Mesenteric fat pad (tissue), 1 donor: Measurements from ENCODE around the gene LZTS2. TPM values are rescaled to one million over a fixed set of nuclear protein-coding genes. Genes with fewer than 3 reads are reported as not detected.
A peak's percentile ranks its signal among the peaks of the same experiment; 100 is the strongest.

ENCODE experiments used
- DNase-seq: peaks from one replicate; pipeline ENCODE4 v3.0.0-alpha.2; 2020; ENCODE audit warnings: low spot score
- total RNA-seq: library from RNA; stranded (reverse); fragmentation: NEBNext Ultra II Directional; extraction: Animal tissue kit (Norgen Biotek cat#: 25700); gene quantifications from one replicate; pipeline ENCODE4 v1.2.1, GENCODE V29; 2021
- donor health status: DM: yes; HTN: yes; CAD: no.

LZTS2 gene
- total RNA-seq, 1 donor from 2014 or later, result 102 TPM

DNA sequence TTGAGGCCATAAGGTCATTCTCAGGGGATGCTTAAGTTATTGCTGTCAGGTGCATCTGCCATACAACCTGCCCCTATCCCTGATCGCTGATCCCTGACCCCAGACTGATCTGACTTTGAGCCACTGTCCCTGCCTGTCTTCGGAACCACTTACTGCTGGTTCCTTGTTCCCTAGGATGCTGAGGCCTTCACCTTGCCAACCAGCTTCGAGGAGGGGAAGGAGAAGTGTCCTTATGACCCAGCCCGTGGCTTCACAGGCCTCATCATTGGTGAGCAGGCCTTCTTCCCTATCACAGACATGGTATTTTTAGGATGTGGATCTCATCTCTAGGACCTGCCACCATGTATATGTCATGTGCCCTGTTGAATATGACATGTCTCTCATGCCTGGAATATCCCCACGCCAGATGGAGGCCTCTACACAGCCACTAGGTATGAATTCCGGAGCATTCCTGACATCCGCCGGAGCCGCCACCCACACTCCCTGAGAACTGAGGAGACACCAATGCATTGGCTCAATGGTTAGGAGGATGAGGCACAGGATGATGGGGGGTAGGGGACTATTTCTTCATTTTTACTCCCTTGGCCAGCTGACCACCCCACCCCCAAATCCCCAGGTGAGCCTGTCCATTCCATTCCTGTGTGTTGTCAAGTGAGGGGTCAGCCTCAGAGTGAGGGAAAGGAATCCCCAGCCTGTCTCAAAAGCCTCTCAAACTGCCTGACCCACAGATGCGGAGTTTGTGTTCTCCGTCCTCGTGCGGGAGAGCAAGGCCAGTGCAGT is 21.3 kb upstream of the LZTS2 start:
- peak; percentile 76 for DNase-seq

DNA sequence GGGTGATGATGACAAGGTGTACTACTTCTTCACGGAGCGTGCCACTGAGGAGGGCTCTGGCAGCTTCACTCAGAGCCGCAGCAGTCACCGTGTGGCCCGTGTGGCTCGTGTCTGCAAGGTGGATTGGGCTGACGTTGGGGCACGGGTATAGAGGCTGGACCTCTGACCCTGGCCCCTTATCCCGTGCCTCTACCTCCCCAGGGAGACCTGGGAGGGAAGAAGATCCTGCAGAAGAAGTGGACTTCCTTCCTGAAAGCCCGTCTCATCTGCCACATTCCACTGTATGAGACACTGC is 20.8 kb upstream of the LZTS2 start:
- DNase-seq, result peak; percentile 59

DNA sequence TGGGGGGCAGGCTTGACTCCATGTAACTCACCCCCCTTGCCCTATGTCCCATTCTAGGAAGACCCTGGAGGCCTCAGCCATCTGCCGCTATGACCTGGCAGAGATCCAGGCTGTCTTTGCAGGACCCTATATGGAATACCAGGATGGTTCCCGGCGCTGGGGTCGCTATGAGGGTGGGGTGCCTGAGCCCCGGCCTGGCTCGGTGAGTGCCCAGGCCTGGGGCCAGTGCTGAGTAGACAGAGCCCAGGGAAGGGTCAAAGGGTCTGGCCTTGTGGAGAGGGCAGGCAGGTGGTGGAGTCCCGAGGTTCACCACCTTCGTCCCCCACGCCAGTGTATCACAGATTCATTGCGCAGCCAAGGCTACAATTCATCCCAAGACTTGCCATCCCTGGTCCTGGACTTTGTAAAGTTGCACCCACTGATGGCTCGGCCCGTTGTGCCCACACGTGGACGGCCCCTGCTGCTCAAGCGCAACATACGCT is 19.8 kb upstream of the LZTS2 start:
- DNase-seq, result peak; percentile 67

- no peak for DNase-seq
Observed at GRCh38 chr10:100980311-100980710, 19.3 kb upstream of the LZTS2 start.

DNA sequence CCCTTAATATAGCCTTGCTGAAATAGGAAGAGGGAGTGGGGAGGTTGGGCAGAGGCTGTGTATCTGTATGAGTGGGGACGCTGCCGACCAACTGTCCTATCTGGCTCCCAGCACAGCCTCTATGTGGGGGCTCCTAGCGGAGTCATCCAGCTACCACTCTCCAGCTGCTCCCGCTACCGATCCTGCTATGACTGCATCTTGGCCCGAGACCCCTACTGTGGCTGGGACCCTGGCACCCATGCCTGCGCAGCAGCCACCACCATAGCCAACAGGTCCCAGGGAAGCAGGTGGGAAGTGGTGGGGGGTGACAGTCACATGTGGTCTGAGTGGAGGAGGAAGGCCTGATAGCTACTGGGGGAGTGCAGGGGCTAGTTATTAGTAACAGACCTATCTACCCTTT is 18.9 kb upstream of the LZTS2 start:
- DNase-seq, result peak; percentile 68

DNA sequence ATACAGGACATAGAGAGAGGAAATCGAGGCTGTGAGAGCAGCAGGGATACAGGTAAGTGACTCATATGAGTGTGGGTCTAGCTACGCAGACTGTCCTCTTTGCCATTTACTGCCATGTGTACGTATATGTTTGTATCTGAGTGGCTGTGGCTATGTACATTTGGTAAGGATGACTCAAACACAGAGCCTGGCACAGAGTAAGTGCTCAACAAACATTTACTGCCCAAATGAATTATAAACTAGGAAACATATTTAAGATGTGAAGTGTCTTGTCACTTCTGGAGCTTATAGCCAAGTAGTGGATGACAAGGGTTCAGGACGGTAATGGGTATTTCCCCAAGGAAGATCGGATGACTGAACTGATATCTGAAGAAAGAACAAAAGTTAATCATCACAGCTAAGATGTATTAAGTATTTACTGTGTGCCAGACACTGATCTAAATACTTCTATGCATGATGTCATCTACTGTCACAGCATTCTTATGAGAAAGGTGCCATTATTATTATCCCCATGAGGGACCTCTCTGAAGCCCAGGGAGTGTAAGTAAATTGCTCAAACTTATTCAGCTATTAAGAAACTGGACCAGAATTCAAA is 18.3 kb upstream of the LZTS2 start:
- DNase-seq, result no peak

DNA sequence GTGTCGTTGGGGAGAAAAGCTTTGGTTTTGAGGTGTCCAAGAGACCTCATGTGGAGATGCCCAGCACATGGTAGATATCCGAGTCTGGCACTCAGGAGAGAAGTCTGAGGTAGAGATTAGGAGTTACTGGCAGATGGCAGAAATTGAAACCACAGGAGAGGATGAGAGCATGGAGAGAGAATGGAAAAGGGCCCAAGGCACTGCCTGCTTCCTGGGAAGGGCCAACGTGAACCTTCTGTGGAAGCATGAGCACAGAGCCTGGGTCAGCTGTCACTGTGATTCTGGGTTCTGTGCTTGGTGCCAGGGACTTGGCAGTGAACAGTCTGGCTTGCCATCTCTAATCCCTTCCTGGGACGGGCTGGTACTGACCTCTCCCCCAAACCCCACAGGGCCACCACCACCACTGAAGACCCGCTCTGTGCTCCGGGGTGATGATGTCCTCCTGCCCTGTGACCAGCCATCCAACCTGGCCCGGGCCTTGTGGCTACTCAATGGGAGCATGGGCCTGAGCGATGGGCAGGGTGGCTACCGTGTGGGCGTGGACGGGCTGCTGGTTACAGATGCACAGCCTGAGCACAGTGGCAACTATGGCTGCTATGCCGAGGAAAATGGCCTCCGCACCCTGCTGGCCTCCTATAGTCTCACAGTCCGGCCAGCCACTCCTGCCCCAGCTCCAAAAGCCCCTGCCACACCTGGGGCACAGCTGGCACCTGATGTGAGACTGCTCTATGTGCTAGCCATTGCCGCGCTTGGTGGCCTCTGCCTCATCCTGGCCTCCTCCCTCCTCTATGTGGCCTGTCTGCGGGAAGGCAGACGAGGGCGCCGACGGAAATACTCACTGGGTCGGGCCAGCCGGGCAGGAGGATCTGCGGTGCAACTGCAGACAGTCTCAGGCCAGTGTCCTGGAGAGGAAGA is 16.4 kb upstream of the LZTS2 start:
- DNase-seq, result peak; percentile 89

DNA sequence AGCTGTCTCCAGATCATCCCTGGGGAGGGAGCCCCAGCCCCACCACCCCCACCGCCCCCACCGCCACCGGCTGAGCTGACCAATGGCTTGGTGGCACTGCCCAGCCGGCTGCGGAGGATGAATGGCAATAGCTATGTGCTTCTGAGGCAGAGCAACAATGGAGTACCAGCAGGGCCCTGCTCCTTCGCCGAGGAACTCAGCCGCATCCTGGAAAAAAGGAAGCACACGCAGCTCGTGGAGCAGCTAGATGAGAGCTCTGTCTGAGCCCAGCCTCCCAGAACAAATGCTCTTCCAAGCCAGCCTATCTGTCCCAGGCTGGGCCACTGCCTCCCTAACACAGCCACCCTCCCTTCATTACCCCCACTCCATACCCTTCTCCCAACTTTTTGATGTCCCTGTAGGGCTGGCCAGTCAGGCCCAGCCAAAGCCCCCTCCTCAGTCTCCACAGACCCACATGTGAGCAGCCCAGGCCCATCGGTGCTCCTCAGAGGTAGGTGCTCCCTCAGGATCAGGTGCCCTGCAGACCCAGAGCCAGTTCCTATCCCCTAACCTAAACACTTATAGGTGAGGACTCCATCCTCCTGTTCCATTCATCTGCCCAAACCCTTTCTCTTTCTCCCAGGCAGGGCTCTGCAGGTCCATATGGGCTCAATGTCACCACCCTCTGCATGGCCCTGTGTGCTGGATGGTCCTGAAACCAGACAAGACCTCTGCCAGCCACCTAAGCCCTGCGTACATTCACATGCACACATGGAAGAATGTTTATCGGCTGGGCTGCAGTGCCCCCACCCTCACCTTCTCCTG is 15.5 kb upstream of the LZTS2 start:
- DNase-seq, result peak; percentile 77

DNA sequence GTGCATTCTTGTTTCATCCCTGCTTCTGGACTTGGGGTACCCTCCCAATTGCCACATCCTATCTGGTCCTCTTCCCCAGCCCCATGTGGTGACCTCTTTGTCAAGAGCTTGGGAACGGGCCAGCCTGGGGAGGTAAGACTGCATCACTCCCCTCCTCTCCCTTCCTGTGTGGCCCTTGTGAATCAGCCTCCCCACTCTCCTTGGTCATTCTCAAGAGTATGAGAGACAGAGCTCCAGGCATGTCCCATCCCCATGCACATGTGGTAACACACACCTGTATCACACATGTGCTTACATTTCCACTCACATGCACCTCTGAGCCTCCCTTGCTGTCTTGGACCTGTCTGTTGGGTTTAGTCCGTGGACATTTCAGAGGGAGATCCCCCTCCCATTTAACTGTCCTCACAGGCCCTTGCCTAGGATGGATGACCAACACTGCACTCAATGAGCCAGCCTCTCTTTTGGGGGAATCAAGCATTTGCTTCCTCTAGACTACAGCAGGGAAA is 14.9 kb upstream of the LZTS2 start:
- DNase-seq, result peak; percentile 72

GRCh38 chr10:100985336-100985735 is 14.3 kb upstream of the LZTS2 start:
- DNase-seq, result no peak

- DNase-seq, result no peak
Observed at GRCh38 chr10:100986623-100986951, 13.0 kb upstream of the LZTS2 start.

DNA sequence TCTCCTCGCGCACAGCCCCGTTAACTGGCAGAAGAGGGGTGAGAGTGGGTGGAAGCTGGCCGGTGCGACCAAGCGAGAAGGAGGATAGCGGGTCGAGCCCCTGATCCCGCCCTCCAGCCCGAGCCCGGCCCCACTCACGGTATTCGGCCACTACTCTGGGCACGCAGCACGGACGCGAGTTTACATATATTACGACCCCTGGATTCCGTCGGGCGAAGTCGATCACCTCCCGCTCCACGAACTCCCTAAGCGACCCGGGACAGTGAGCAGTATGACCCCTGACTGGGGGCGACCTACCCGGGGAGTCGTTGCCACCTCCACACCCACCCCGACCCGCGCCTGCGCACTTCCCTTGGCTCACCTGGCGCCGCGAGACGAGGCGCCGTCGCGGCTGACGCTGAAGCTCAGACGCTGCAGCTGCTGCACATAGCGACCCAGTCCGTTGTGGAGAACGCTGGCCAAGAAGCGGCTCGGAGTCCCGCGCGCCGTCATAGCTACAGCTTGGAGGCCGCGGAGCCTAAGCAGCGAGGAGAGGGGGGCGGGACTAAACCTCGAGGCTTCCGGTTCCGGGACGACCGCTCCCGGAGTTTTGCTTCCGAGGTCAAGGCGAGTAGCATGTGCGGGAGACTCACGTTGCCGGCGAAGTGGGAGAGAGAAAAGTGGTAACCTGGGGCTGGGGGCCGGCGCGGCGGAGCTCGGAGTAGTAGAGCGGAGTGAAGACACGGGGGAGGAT is 12.5 kb upstream of the LZTS2 start, which contains the start of the genes MRPL43 and TWNK:
Gene MRPL43, minus strand, starts transcription at position 546 of the 733 bp plus-strand sequence. Its CDS starts 54 bp downstream, at position 492.
Gene TWNK, plus strand, starts transcription at position 592 of the 733 bp plus-strand sequence. CDS start 668 bp downstream, outside the sequence.
- peak; percentile 96 for DNase-seq

- DNase-seq, result no peak
Observed at GRCh38 chr10:100987685-100988049, 11.9 kb upstream of the LZTS2 start.

DNA sequence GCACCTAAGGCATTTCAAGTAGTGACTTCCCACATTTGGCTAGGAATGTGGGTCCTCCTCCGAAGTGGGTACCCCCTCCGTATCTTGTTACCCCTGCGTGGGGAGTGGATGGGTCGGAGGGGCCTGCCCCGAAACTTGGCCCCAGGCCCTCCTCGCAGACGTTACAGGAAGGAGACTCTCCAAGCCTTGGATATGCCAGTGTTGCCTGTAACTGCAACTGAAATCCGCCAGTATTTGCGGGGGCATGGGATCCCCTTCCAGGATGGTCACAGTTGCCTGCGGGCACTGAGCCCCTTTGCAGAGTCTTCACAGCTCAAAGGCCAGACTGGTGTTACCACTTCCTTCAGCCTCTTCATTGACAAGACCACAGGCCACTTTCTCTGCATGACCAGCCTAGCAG is 11.4 kb upstream of the LZTS2 start:
- DNase-seq, result no peak

- DNase-seq, result no peak
Observed at GRCh38 chr10:100989088-100989487, 10.5 kb upstream of the LZTS2 start.

DNA sequence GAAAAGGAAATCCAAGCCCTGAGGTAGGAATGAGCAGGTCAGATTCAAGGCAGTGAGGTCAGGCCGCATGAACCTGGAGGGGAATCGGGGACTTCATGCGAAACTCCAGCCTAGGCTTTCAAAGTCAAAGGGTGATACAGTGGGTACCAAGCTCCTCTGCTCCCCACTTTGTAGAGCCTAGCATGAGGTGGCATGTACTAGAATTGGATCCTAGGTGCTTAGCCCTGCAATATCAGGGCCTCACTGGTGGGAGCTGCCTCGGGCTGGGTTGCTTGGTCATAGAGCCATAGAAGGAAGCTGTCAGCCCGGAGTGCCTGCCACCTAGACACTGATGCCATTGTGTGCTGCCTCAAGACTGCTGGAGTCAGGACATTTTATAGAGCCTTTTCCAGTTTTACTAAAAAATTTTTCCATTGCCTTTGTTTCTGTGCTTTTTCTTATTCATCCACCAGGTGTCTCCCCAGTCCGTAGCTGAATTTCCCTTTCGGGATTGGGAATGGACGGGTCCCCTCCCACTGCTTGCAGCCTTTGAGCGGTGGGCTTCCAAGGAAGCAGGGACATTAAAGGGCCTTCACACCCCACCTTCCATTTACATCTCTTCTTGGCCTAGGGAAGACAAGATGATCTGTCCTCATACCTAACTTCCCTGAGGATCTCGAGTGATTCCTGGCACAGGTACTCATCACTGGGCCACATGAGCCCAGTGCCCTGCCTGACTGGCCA is 5.5 kb upstream of the LZTS2 start:
- no peak for DNase-seq

- no peak for DNase-seq
Observed at GRCh38 chr10:100995181-100995580, 4.4 kb upstream of the LZTS2 start.

DNA sequence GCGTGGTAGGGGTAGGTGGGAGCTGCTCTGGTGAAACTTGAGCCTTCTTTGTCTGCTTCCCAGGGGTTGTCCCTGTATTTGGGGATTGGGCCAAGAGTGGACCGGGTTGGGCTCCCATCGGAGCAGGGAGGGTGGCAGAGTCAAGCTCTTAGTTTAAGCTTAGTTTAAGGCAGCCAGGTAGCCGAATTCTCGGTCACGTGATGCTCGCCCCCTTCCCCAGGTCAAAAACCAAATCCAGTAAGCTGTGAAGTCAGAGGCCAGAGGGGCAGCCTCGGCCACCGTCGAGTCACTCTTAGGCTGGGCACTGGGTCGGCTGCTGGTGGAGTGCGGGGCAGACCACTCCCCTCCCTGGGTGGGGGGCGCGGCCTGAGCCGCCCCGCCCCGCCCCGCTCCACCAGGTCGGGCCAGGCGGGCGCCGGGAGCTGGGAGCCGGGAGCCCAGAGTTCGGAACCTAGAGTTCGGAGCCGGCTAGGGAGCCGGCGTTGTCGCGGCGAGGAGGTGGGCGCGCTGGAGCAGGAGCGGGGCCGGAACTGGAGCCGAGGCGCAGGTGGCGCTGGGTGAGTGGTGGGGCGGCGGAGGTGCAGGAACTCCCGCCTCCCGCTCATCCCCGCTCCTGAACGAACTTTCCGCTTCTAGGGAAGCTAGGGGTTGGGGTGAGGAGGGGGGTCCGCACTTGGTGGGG is 2.8 kb upstream of the LZTS2 start:
- no peak for DNase-seq
